Chondrocyte (in vitro differentiated cells): ENCODE results near the gene RIGI. TPM values are rescaled to one million over a fixed set of nuclear protein-coding genes. Genes with fewer than 3 reads are reported as not detected.
"Not testable (repeated sequence)": the region's sequence is repeated elsewhere in the genome, so short reads cannot be mapped to it uniquely, and the experiment has no call there.

Experiments
- DNase-seq: peaks from one replicate; pipeline ENCODE4 v3.0.0; 2021; ENCODE audit warnings: mixed read lengths, low spot score
- H3K27ac Mint-ChIP-seq: one replicate; pipeline ENCODE4 v1.8.0; 2021; ENCODE audit warnings: mild to moderate bottlenecking, moderate library complexity, mixed read lengths; ENCODE audit not compliant: unreplicated experiment
- H3K27me3 Mint-ChIP-seq: 2 replicates; pipeline ENCODE4 v1.8.0; 2021; ENCODE audit warnings: low read depth, mixed read lengths
- H3K36me3 Mint-ChIP-seq: 2 replicates; pipeline ENCODE4 v1.8.0; 2021; ENCODE audit warnings: low read depth, mixed read lengths
- H3K4me1 Mint-ChIP-seq: 2 replicates; pipeline ENCODE4 v1.8.0; 2021; ENCODE audit warnings: low read depth, mild to moderate bottlenecking, mixed read lengths
- H3K4me3 Mint-ChIP-seq: one replicate; pipeline ENCODE4 v1.8.0; 2021; ENCODE audit warnings: mild to moderate bottlenecking, moderate library complexity, mixed read lengths; ENCODE audit not compliant: unreplicated experiment
- H3K9me3 Mint-ChIP-seq: 2 replicates; pipeline ENCODE4 v1.8.0; 2021; ENCODE audit warnings: low read depth, mixed read lengths
- CTCF ChIP-seq: fragments of 200-600 bp; sonication (generic); IDR thresholded peaks from 2 replicates; pipeline ENCODE4 v1.5.0; 2021; ENCODE audit warnings: antibody characterized with exemption, mild to moderate bottlenecking, moderate library complexity
- total RNA-seq: library from RNA; stranded (reverse); gene quantifications from 3 replicates; pipeline ENCODE4 v1.2.1, GENCODE V29; 2021

Gene RIGI
- total RNA-seq, 1 donor from 2014 or later, result 3.8 TPM

- Mint-ChIP-seq H3K27ac (peak overlapping the region; percentile 89), H3K9me3 (no peaks in the 10 kb centered on the region), H3K36me3 (peaks cover 7% of the 10 kb centered on the region), H3K27me3 (no peaks in the 10 kb centered on the region), H3K4me1 (peaks cover 36% of the 10 kb centered on the region), H3K4me3 (peak overlapping the region; percentile 98)
- DNase-seq, result no peak
- TF ChIP-seq CTCF, result peak; percentile 48
Observed at GRCh38 chr9:32550150-32550561, 24.2 kb upstream of the RIGI start.

- H3K9me3 Mint-ChIP-seq, DNase-seq, H3K4me3 Mint-ChIP-seq, H3K27me3 Mint-ChIP-seq, H3K27ac Mint-ChIP-seq: not testable (repeated sequence)
- H3K36me3 Mint-ChIP-seq, result peaks cover 11% of the 10 kb centered on the region
- peaks cover 30% of the 10 kb centered on the region for H3K4me1 Mint-ChIP-seq
Observed at GRCh38 chr9:32548213-32548612, 22.2 kb upstream of the RIGI start.

GRCh38 chr9:32545884-32546283 is 19.9 kb upstream of the RIGI start:
- TF ChIP-seq CTCF, result no peak
- Mint-ChIP-seq H3K9me3 (no peaks in the 10 kb centered on the region), H3K36me3 (peaks cover 24% of the 10 kb centered on the region)

GRCh38 chr9:32543047-32543446 is 17.1 kb upstream of the RIGI start:
- Mint-ChIP-seq H3K4me1 (peaks cover 8% of the 10 kb centered on the region), H3K27ac (no peak overlapping the region), H3K36me3 (peaks cover 23% of the 10 kb centered on the region), H3K27me3 (no peaks in the 10 kb centered on the region), H3K4me3 (no peak overlapping the region), H3K9me3 (no peaks in the 10 kb centered on the region)
- no peak for DNase-seq
- no peak for TF ChIP-seq CTCF

More at GRCh38 chr9:32545884-32546283, 19.9 kb upstream of the RIGI start:
- no peak overlapping the region for H3K4me3 Mint-ChIP-seq
- H3K27me3 Mint-ChIP-seq, result no peaks in the 10 kb centered on the region
- H3K4me1 Mint-ChIP-seq, result peaks cover 29% of the 10 kb centered on the region
- no peak overlapping the region for H3K27ac Mint-ChIP-seq
- no peak for DNase-seq

- Mint-ChIP-seq H3K36me3 (peaks cover 9% of the 10 kb centered on the region), H3K4me1 (no peaks in the 10 kb centered on the region), H3K27ac (no peak overlapping the region), H3K9me3 (peaks cover 14% of the 10 kb centered on the region), H3K27me3 (no peaks in the 10 kb centered on the region), H3K4me3 (no peak overlapping the region)
- no peak for TF ChIP-seq CTCF
- no peak for DNase-seq
Observed at GRCh38 chr9:32533816-32534215, 7.8 kb upstream of the RIGI start.

GRCh38 chr9:32533336-32533735 is 7.3 kb upstream of the RIGI start:
- H3K36me3 Mint-ChIP-seq, result peaks cover 9% of the 10 kb centered on the region
- H3K27ac Mint-ChIP-seq, result no peak overlapping the region
- no peaks in the 10 kb centered on the region for H3K4me1 Mint-ChIP-seq
- no peak overlapping the region for H3K4me3 Mint-ChIP-seq
- H3K27me3 Mint-ChIP-seq, result no peaks in the 10 kb centered on the region
- no peak for TF ChIP-seq CTCF
- H3K9me3 Mint-ChIP-seq, result peaks cover 14% of the 10 kb centered on the region
- DNase-seq, result no peak
